H9 (cell line): ENCODE measurements around the gene KLK13. TPM values are rescaled to one million over a fixed set of nuclear protein-coding genes. Genes with fewer than 3 reads are reported as not detected.

Source experiments
- DNase-seq: peaks from one replicate; pipeline ENCODE4 v3.0.0-alpha.2; 2017
- H2AFZ ChIP-seq: one replicate; pipeline ENCODE4 v1.6.1; 2013; ENCODE audit warnings: mild to moderate bottlenecking, low read length, control low read depth, moderate library complexity
- H2AK5ac ChIP-seq: 2 replicates; pipeline ENCODE4 v1.6.1; 2013; ENCODE audit warnings: low read length, control low read depth, mixed read lengths; ENCODE audit not compliant: insufficient read length
- H2BK120ac ChIP-seq: one replicate; pipeline ENCODE4 v1.6.1; 2013; ENCODE audit warnings: low read depth, mild to moderate bottlenecking, low read length, control low read depth, inconsistent platforms; ENCODE audit not compliant: poor library complexity, severe bottlenecking
- H2BK12ac ChIP-seq: 2 replicates; pipeline ENCODE4 v1.6.1; 2013; ENCODE audit warnings: low read length, control low read depth, mixed read lengths, low read depth; ENCODE audit not compliant: insufficient read length
- H2BK15ac ChIP-seq: 2 replicates; pipeline ENCODE4 v1.6.1; 2013; ENCODE audit warnings: low read depth, low read length, control low read depth
- H2BK20ac ChIP-seq: one replicate; pipeline ENCODE4 v1.6.1; 2013; ENCODE audit warnings: low read depth, mild to moderate bottlenecking, low read length, control low read depth, inconsistent platforms; ENCODE audit not compliant: poor library complexity, severe bottlenecking
- H2BK5ac ChIP-seq: 2 replicates; pipeline ENCODE4 v1.6.1; 2013; ENCODE audit warnings: low read length, control low read depth, mixed read lengths; ENCODE audit not compliant: insufficient read length
- H3K14ac ChIP-seq: 2 replicates; pipeline ENCODE4 v1.6.1; 2013; ENCODE audit warnings: low read length, control low read depth; ENCODE audit not compliant: insufficient read depth
- H3K18ac ChIP-seq: 2 replicates; pipeline ENCODE4 v1.6.1; 2013; ENCODE audit warnings: low read depth, mild to moderate bottlenecking, mixed read lengths, low read length, control low read depth; ENCODE audit not compliant: insufficient read length
- H3K23ac ChIP-seq: 2 replicates; pipeline ENCODE4 v1.6.1; 2013; ENCODE audit warnings: low read length, control low read depth, mixed read lengths, low read depth; ENCODE audit not compliant: insufficient read length
- H3K23me2 ChIP-seq: 2 replicates; pipeline ENCODE4 v1.6.1; 2013; ENCODE audit warnings: low read depth, mild to moderate bottlenecking, mixed read lengths, low read length, control low read depth; ENCODE audit not compliant: insufficient read length, poor library complexity, severe bottlenecking
- H3K27ac ChIP-seq: 2 replicates; pipeline ENCODE4 v1.5.1; 2013; ENCODE audit warnings: low read length, control low read depth, mixed read lengths, low read depth; ENCODE audit not compliant: insufficient read length
- H3K27me3 ChIP-seq: 2 replicates; pipeline ENCODE4 v1.6.1; 2013; ENCODE audit warnings: low read length, control low read depth, inconsistent platforms; ENCODE audit not compliant: insufficient read depth
- H3K4ac ChIP-seq: 2 replicates; pipeline ENCODE4 v1.6.1; 2013; ENCODE audit warnings: low read depth, mild to moderate bottlenecking, control low read depth, inconsistent platforms, low read length, moderate library complexity
- H3K4me1 ChIP-seq: 2 replicates; pipeline ENCODE4 v1.6.1; 2013; ENCODE audit warnings: low read length, control low read depth, inconsistent platforms; ENCODE audit not compliant: insufficient read depth
- H3K4me2 ChIP-seq: 2 replicates; pipeline ENCODE4 v1.6.1; 2013; ENCODE audit warnings: low read length, control low read depth, mixed read lengths; ENCODE audit not compliant: insufficient read length, insufficient read depth
- H3K56ac ChIP-seq: 2 replicates; pipeline ENCODE4 v1.6.1; 2013; ENCODE audit warnings: low read depth, mild to moderate bottlenecking, mixed read lengths, low read length, control low read depth; ENCODE audit not compliant: insufficient read length
- H3K79me1 ChIP-seq: 2 replicates; pipeline ENCODE4 v1.6.1; 2013; ENCODE audit warnings: low read depth, mild to moderate bottlenecking, moderate library complexity, low read length, control low read depth, inconsistent platforms; ENCODE audit not compliant: insufficient read depth, poor library complexity, severe bottlenecking
- H3K79me2 ChIP-seq: 2 replicates; pipeline ENCODE4 v1.6.1; 2013; ENCODE audit warnings: low read length, control low read depth, inconsistent platforms; ENCODE audit not compliant: insufficient read depth
- H3K9ac ChIP-seq: 2 replicates; pipeline ENCODE4 v1.6.1; 2013; ENCODE audit warnings: low read length, control low read depth, mixed read lengths; ENCODE audit not compliant: insufficient read length; ENCODE audit errors: extremely low read depth
- H3K9me3 ChIP-seq: one replicate; pipeline ENCODE4 v1.6.1; 2013; ENCODE audit warnings: low read depth, low read length, inconsistent platforms; ENCODE audit not compliant: control insufficient read depth
- H3T11ph ChIP-seq: one replicate; pipeline ENCODE4 v1.6.1; 2013; ENCODE audit warnings: mild to moderate bottlenecking, low read length, control low read depth, inconsistent platforms
- H4K20me1 ChIP-seq: one replicate; pipeline ENCODE4 v1.6.1; 2013; ENCODE audit not compliant: control insufficient read depth, insufficient read length, insufficient read depth
- H4K5ac ChIP-seq: 2 replicates; pipeline ENCODE4 v1.6.1; 2013; ENCODE audit warnings: low read depth, mild to moderate bottlenecking, mixed read lengths, low read length, control low read depth; ENCODE audit not compliant: insufficient read length
- H4K8ac ChIP-seq: replicated peaks from 2 replicates; pipeline ENCODE4 v1.6.1; 2013; ENCODE audit warnings: low read length, control low read depth, mixed read lengths, low read depth; ENCODE audit not compliant: insufficient read length
- H4K91ac ChIP-seq: 2 replicates; pipeline ENCODE4 v1.6.1; 2013; ENCODE audit warnings: low read depth, mild to moderate bottlenecking, moderate library complexity, mixed read lengths, low read length, control low read depth; ENCODE audit not compliant: insufficient read length
- H3K27ac Mint-ChIP-seq, 3 experiments: 2 replicates in 2 of 3; 3 replicates in 1 of 3; pipeline ENCODE4 v1.8.0; 2020 to 2021; ENCODE audit warnings: mixed read lengths in 3 of 3, mild to moderate bottlenecking in 1 of 3, moderate library complexity in 1 of 3
- H3K27me3 Mint-ChIP-seq: 2 replicates; pipeline ENCODE4 v1.8.0; 2021; ENCODE audit warnings: low read depth, mild to moderate bottlenecking, moderate library complexity, mixed read lengths
- H3K36me3 Mint-ChIP-seq, 3 experiments: 2 replicates in 2 of 3; 3 replicates in 1 of 3; pipeline ENCODE4 v1.8.0; 2020 to 2021; ENCODE audit warnings: low read depth in 3 of 3, mixed read lengths in 3 of 3; ENCODE audit not compliant: insufficient read depth in 1 of 3
- H3K4me1 Mint-ChIP-seq, 2 experiments: 2 replicates each; pipeline ENCODE4 v1.8.0; 2020; ENCODE audit warnings: mixed read lengths in 2 of 2
- H3K4me3 Mint-ChIP-seq, 2 experiments: 2 replicates in 1 of 2; 3 replicates in 1 of 2; pipeline ENCODE4 v1.8.0; 2020 to 2021; ENCODE audit warnings: mild to moderate bottlenecking in 2 of 2, mixed read lengths in 2 of 2, moderate library complexity in 1 of 2
- H3K9me3 Mint-ChIP-seq, 2 experiments: 2 replicates in 1 of 2; 3 replicates in 1 of 2; pipeline ENCODE4 v1.8.0; 2020; ENCODE audit warnings: mild to moderate bottlenecking in 2 of 2, mixed read lengths in 2 of 2, moderate library complexity in 1 of 2
- WGBS: extraction: QIAGEN DNeasy Blood & Tissue Kit; methylation state at CpG from one replicate; pipeline ENCODE4 v1.1.7; 2013; ENCODE audit warnings: missing lambda C conversion rate, low lambda C conversion rate, mixed read lengths; ENCODE audit not compliant: insufficient read length; ENCODE audit errors: extremely low coverage; 5-methylcytosine and 5-hydroxymethylcytosine counted together
- total RNA-seq: library from RNA; stranded (reverse); gene quantifications from 2 replicates; pipeline ENCODE4 v1.2.1, GENCODE V29; 2021
- TF ChIP-seq, protein P1 (sequence below): fragments of 200-600 bp; sonication (generic); conservative IDR thresholded peaks from 3 replicates; pipeline ENCODE4 v1.8.0; 2021; ENCODE audit warnings: antibody characterized with exemption, mild to moderate bottlenecking

Gene KLK13
- total RNA-seq, 1 experiment from 2014 or later, result 4.2 TPM

DNA sequence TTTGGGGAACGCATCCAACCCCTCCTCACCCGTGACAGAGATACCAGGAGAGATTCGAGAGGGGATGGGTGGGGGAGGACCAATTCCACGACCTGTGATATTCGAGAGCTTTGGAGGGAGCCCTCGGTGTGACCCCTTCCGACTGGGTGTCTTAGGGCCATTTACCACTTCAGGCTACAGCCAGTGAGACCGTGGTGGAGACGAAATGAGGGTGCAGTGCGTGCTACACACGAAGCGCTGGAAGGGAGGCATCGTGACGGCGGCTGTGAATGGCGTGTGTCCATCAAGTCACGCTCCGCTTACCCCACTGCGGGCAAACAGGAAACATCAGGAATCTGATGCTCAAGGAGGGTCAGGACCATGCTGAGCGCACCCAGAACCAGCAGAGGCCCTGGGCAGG, 32.9 kb upstream of the KLK13 start:
- H3K23ac ChIP-seq, result no peak overlapping the region
- H3K4me2 ChIP-seq, result no peak overlapping the region
- H2BK20ac ChIP-seq, result no peak overlapping the region
- H3K27me3 Mint-ChIP-seq, result no peaks in the 10 kb centered on the region; the same call in none of the 2 replicates
- no peak overlapping the region for H2BK12ac ChIP-seq
- H3K4ac ChIP-seq, result no peak overlapping the region
- no peaks in the 10 kb centered on the region for H3K79me1 ChIP-seq
- H3K56ac ChIP-seq, result no peak overlapping the region
- no peak overlapping the region for H2AK5ac ChIP-seq
- no peaks in the 10 kb centered on the region for H3K9me3 Mint-ChIP-seq
- H3K36me3 Mint-ChIP-seq, result peaks cover 0 to 19% (median 4%) of the 10 kb centered on the region in 3 experiments; a peak in 4 of 7 replicates
- WGBS, result no CpG with 5 or more reads among the region's 20 CpGs
- H4K91ac ChIP-seq, result no peak overlapping the region
- H2AFZ ChIP-seq, result no peak overlapping the region
- no peaks in the 10 kb centered on the region for H3K4me1 ChIP-seq
- TF ChIP-seq, protein P1, sequence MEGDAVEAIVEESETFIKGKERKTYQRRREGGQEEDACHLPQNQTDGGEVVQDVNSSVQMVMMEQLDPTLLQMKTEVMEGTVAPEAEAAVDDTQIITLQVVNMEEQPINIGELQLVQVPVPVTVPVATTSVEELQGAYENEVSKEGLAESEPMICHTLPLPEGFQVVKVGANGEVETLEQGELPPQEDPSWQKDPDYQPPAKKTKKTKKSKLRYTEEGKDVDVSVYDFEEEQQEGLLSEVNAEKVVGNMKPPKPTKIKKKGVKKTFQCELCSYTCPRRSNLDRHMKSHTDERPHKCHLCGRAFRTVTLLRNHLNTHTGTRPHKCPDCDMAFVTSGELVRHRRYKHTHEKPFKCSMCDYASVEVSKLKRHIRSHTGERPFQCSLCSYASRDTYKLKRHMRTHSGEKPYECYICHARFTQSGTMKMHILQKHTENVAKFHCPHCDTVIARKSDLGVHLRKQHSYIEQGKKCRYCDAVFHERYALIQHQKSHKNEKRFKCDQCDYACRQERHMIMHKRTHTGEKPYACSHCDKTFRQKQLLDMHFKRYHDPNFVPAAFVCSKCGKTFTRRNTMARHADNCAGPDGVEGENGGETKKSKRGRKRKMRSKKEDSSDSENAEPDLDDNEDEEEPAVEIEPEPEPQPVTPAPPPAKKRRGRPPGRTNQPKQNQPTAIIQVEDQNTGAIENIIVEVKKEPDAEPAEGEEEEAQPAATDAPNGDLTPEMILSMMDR, result no peak
- peak overlapping the region in 1 of 3 experiments; percentile 48; a peak in 1 of 7 replicates for H3K27ac Mint-ChIP-seq
- no peak overlapping the region for H3K4me3 Mint-ChIP-seq
- no peak overlapping the region for H3K18ac ChIP-seq
- no peaks in the 10 kb centered on the region for H3K9me3 ChIP-seq
- H3K79me2 ChIP-seq, result no peaks in the 10 kb centered on the region
- no peak overlapping the region for H3K27ac ChIP-seq
- no peaks in the 10 kb centered on the region for H4K20me1 ChIP-seq
- no peak overlapping the region for H4K5ac ChIP-seq
- H2BK5ac ChIP-seq, result no peak overlapping the region
- H3K9ac ChIP-seq, result no peak overlapping the region
- H3K23me2 ChIP-seq, result no peaks in the 10 kb centered on the region
- H2BK120ac ChIP-seq, result no peak overlapping the region
- H3T11ph ChIP-seq, result no peak overlapping the region
- H3K4me1 Mint-ChIP-seq, result peaks cover 15 to 17% of the 10 kb centered on the region in 2 experiments
- H3K27me3 ChIP-seq, result no peaks in the 10 kb centered on the region
- no peak for DNase-seq
- no peak overlapping the region for H3K14ac ChIP-seq
- no peak overlapping the region for H4K8ac ChIP-seq
- no peak overlapping the region for H2BK15ac ChIP-seq
